SK-N-SH treated with all-trans-retinoic acid at 6 μM for 48 hours (cell line): ENCODE results near the gene BNC2.

Experiments
- ATAC-seq: fragments of 200-7000 bp; cut with Tn5 transposase; 3 replicates; pipeline ENCODE4 v1.9.1; 2020; ENCODE audit warnings: mild to moderate bottlenecking, moderate library complexity
- CSDC2 ChIP-seq: fragments of 250-450 bp; sonication (Bioruptor Pico); IDR thresholded peaks from 2 replicates; pipeline ENCODE4 v1.5.0; 2020; ENCODE audit warnings: mild to moderate bottlenecking, moderate library complexity
- ESRRG ChIP-seq: fragments of 250-450 bp; sonication (Bioruptor Pico); IDR thresholded peaks from 2 replicates; pipeline ENCODE4 v1.6.1; 2021; ENCODE audit warnings: mild to moderate bottlenecking
- GLIS3 ChIP-seq: fragments of 250-450 bp; sonication (Bioruptor Pico); IDR thresholded peaks from 2 replicates; pipeline ENCODE4 v1.5.0; 2020; ENCODE audit warnings: mild to moderate bottlenecking, moderate library complexity
- ISL1 ChIP-seq: fragments of 250-450 bp; sonication (Bioruptor Pico); IDR thresholded peaks from 2 replicates; pipeline ENCODE4 v2.1.2; 2022; ENCODE audit warnings: mild to moderate bottlenecking, moderate library complexity
- OSR1 ChIP-seq: fragments of 250-450 bp; sonication (Bioruptor Pico); IDR thresholded peaks from 2 replicates; pipeline ENCODE4 v1.8.0; 2022; ENCODE audit warnings: moderate library complexity, mild to moderate bottlenecking, inconsistent platforms
- PATZ1 ChIP-seq: fragments of 250-450 bp; sonication (Bioruptor Pico); IDR thresholded peaks from 2 replicates; pipeline ENCODE4 v1.8.0; 2020; ENCODE audit warnings: mild to moderate bottlenecking, moderate library complexity, borderline replicate concordance
- POU6F1 ChIP-seq: fragments of 250-450 bp; sonication (Bioruptor Pico); IDR thresholded peaks from 2 replicates; pipeline ENCODE4 v1.8.0; 2021; ENCODE audit warnings: low read depth, mild to moderate bottlenecking, moderate library complexity, borderline replicate concordance
- PPARA ChIP-seq: fragments of 250-450 bp; sonication (Bioruptor Pico); IDR thresholded peaks from 2 replicates; pipeline ENCODE4 v1.5.0; 2020; ENCODE audit warnings: mild to moderate bottlenecking, borderline replicate concordance
- RARB ChIP-seq: fragments of 250-450 bp; sonication (Bioruptor Pico); IDR thresholded peaks from 2 replicates; pipeline ENCODE4 v1.8.0; 2021; ENCODE audit warnings: mild to moderate bottlenecking, moderate library complexity
- TCF4 ChIP-seq: fragments of 250-450 bp; sonication (Bioruptor Pico); IDR thresholded peaks from 2 replicates; pipeline ENCODE4 v1.8.0; 2021; ENCODE audit warnings: mild to moderate bottlenecking, moderate library complexity, borderline replicate concordance
- TOX ChIP-seq: fragments of 250-450 bp; sonication (Bioruptor Pico); IDR thresholded peaks from 2 replicates; pipeline ENCODE4 v1.8.0; 2021; ENCODE audit warnings: mild to moderate bottlenecking, moderate library complexity, borderline replicate concordance
- ZC3H10 ChIP-seq: fragments of 250-450 bp; sonication (Bioruptor Pico); IDR thresholded peaks from 2 replicates; pipeline ENCODE4 v1.5.1; 2021; ENCODE audit warnings: mild to moderate bottlenecking, moderate library complexity
- ZFP30 ChIP-seq: fragments of 450-650 bp; formaldehyde crosslinking; IDR thresholded peaks from 2 replicates; pipeline ENCODE4 v1.5.0; 2022; ENCODE audit warnings: mild to moderate bottlenecking, moderate library complexity
- ZNF565 ChIP-seq: fragments of 450-650 bp; formaldehyde crosslinking; conservative IDR thresholded peaks from 2 replicates; pipeline ENCODE4 v1.5.0; 2020; ENCODE audit warnings: low read depth, mild to moderate bottlenecking, moderate library complexity
- ZNF70 ChIP-seq: fragments of 450-650 bp; formaldehyde crosslinking; IDR thresholded peaks from 2 replicates; pipeline ENCODE4 v1.5.0; 2020; ENCODE audit warnings: mild to moderate bottlenecking, moderate library complexity
- TF ChIP-seq, protein P1 (sequence below): fragments of 250-450 bp; sonication (Bioruptor Pico); IDR thresholded peaks from 2 replicates; pipeline ENCODE4 v1.5.0; 2020; ENCODE audit warnings: mild to moderate bottlenecking, moderate library complexity
- TF ChIP-seq, protein P2 (sequence below): fragments of 250-450 bp; sonication (Bioruptor Pico); IDR thresholded peaks from 2 replicates; pipeline ENCODE4 v1.5.1; 2021; ENCODE audit warnings: mild to moderate bottlenecking, moderate library complexity
- TF ChIP-seq, protein P3 (sequence below): fragments of 250-450 bp; sonication (Bioruptor Pico); IDR thresholded peaks from 2 replicates; pipeline ENCODE4 v1.5.1; 2020; ENCODE audit warnings: low read depth, mild to moderate bottlenecking, moderate library complexity

Gene BNC2

DNA sequence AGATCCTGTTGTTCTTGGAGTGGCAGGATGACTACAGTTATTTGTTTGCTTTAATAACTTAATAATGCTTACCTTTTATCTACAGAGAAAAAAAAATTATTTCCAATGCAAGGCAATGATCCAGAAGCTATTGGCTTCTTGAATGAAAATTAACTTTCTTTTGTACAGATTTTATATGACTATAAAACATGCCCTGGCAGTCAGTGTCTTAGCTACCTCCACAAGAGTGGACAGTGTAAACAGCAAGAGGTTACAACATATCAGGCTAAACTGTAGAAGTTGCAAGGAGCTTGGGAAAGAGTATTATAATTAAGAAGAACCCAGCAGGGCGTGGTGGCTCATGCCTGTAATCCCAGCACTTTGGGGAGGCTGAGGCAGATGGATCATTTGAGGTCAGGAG, 49.1 kb downstream of the BNC2 start:
- ATAC-seq, result no peak

DNA sequence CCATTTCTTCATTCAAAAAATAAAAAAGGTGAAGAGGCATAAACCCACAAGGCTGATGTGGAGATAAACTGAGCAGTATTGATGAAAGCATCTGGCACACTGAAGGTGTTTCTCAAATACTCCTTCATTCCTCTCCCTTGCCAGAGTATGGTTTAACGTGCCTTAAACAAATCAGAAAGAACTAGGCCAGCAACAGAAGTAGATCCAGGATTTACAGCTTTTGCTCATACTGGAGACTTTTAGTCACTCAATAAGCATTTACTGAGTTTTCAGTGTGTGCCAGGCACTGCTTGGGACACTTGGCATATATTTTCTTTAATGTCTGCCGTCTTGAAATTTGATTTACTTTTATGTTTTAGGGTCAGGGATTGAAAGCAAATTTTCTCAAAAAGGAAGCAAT, 53.0 kb downstream of the BNC2 start:
- ATAC-seq, result no peak
- TF ChIP-seq RARB, result no peak
- TF ChIP-seq ZFP30, result no peak
- TF ChIP-seq GLIS3 (CRISPR knock-in tag), result no peak
- no peak for TF ChIP-seq ZNF565 (CRISPR knock-in tag)
- no peak for TF ChIP-seq ISL1 (CRISPR knock-in tag)
- no peak for TF ChIP-seq TCF4 (CRISPR knock-in tag)
- TF ChIP-seq OSR1 (CRISPR knock-in tag), result no peak
- no peak for TF ChIP-seq POU6F1 (CRISPR knock-in tag)
- no peak for TF ChIP-seq ZNF70 (CRISPR knock-in tag)
- TF ChIP-seq PPARA (CRISPR knock-in tag), result no peak
- TF ChIP-seq, all 23 proteins: peak for 0

More for the DNA sequence above, 49.1 kb downstream of the BNC2 start:
- no peak for TF ChIP-seq ZNF70 (CRISPR knock-in tag)
- no peak for TF ChIP-seq CSDC2 (CRISPR knock-in tag)
- TF ChIP-seq, protein P1, sequence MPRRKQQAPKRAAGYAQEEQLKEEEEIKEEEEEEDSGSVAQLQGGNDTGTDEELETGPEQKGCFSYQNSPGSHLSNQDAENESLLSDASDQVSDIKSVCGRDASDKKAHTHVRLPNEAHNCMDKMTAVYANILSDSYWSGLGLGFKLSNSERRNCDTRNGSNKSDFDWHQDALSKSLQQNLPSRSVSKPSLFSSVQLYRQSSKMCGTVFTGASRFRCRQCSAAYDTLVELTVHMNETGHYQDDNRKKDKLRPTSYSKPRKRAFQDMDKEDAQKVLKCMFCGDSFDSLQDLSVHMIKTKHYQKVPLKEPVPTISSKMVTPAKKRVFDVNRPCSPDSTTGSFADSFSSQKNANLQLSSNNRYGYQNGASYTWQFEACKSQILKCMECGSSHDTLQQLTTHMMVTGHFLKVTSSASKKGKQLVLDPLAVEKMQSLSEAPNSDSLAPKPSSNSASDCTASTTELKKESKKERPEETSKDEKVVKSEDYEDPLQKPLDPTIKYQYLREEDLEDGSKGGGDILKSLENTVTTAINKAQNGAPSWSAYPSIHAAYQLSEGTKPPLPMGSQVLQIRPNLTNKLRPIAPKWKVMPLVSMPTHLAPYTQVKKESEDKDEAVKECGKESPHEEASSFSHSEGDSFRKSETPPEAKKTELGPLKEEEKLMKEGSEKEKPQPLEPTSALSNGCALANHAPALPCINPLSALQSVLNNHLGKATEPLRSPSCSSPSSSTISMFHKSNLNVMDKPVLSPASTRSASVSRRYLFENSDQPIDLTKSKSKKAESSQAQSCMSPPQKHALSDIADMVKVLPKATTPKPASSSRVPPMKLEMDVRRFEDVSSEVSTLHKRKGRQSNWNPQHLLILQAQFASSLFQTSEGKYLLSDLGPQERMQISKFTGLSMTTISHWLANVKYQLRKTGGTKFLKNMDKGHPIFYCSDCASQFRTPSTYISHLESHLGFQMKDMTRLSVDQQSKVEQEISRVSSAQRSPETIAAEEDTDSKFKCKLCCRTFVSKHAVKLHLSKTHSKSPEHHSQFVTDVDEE (CRISPR knock-in tag), result no peak
- TF ChIP-seq, all 23 proteins: peak for 0

- no peak for ATAC-seq
- no peak for TF ChIP-seq ZNF565 (CRISPR knock-in tag)
- TF ChIP-seq ZC3H10 (CRISPR knock-in tag), result no peak
- TF ChIP-seq TOX (CRISPR knock-in tag), result no peak
- TF ChIP-seq, protein P2, sequence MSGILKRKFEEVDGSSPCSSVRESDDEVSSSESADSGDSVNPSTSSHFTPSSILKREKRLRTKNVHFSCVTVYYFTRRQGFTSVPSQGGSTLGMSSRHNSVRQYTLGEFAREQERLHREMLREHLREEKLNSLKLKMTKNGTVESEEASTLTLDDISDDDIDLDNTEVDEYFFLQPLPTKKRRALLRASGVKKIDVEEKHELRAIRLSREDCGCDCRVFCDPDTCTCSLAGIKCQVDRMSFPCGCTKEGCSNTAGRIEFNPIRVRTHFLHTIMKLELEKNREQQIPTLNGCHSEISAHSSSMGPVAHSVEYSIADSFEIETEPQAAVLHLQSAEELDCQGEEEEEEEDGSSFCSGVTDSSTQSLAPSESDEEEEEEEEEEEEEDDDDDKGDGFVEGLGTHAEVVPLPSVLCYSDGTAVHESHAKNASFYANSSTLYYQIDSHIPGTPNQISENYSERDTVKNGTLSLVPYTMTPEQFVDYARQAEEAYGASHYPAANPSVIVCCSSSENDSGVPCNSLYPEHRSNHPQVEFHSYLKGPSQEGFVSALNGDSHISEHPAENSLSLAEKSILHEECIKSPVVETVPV, result no peak
- TF ChIP-seq PATZ1 (CRISPR knock-in tag), result no peak
- TF ChIP-seq RARB, result no peak
- TF ChIP-seq, protein P1 (CRISPR knock-in tag), result no peak
- no peak for TF ChIP-seq ZNF70 (CRISPR knock-in tag)
- TF ChIP-seq, protein P3, sequence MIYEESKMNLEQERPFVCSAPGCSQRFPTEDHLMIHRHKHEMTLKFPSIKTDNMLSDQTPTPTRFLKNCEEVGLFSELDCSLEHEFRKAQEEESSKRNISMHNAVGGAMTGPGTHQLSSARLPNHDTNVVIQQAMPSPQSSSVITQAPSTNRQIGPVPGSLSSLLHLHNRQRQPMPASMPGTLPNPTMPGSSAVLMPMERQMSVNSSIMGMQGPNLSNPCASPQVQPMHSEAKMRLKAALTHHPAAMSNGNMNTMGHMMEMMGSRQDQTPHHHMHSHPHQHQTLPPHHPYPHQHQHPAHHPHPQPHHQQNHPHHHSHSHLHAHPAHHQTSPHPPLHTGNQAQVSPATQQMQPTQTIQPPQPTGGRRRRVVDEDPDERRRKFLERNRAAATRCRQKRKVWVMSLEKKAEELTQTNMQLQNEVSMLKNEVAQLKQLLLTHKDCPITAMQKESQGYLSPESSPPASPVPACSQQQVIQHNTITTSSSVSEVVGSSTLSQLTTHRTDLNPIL (CRISPR knock-in tag), result no peak
- no peak for TF ChIP-seq ESRRG
- no peak for TF ChIP-seq OSR1 (CRISPR knock-in tag)
- TF ChIP-seq, all 23 proteins: peak for 0
Measured at GRCh38 chr9:16817002-16817401, 53.5 kb downstream of the BNC2 start.
